IMR-90 (cell line): Measurements from ENCODE around the gene GGA2. TPM values are rescaled to one million over a fixed set of nuclear protein-coding genes. Genes with fewer than 3 reads are reported as not detected.

Experiments used
- ATAC-seq: fragments of 200-7000 bp; cut with Tn5 transposase; 2 replicates; pipeline ENCODE4 v1.9.1; 2020; ENCODE audit warnings: low read depth, mild to moderate bottlenecking, moderate library complexity
- BruUV-seq: library from RNA; stranded (reverse); fragments of 400-500 nt; replicated peaks from 2 replicates; lab custom pipeline; 2021; lab: Mats Ljungman, UMichigan
- CTCF ChIA-PET: fragments of 300-600 bp; formaldehyde crosslinking; extraction: SDS; loops from one replicate; lab custom pipeline; 2021; ENCODE audit warnings: antibody characterized with exemption; lab: Yijun Ruan, JAX
- POLR2A ChIA-PET: fragments of 300-600 bp; sonication (Branson Sonifier 250); formaldehyde crosslinking; loops from one replicate; lab custom pipeline; 2022; ENCODE audit warnings: antibody characterized with exemption; ENCODE audit not compliant: unreplicated experiment; lab: Charles Lee
- DNase-seq: peaks from one replicate; pipeline ENCODE4 v3.0.0; 2013
- H2AFZ ChIP-seq: replicated peaks from 2 replicates; pipeline ENCODE3; 2013; ENCODE audit warnings: low read length, mild to moderate bottlenecking; ENCODE audit not compliant: poor library complexity
- H2AK5ac ChIP-seq: 2 replicates; pipeline ENCODE4 v1.6.1; 2013; ENCODE audit warnings: low read depth, low read length, inconsistent platforms
- H2AK9ac ChIP-seq: replicated peaks from 2 replicates; pipeline ENCODE3; 2013; ENCODE audit warnings: mild to moderate bottlenecking, low read depth, low read length, moderate library complexity; ENCODE audit not compliant: poor library complexity
- H2BK120ac ChIP-seq: 2 replicates; pipeline ENCODE4 v1.6.1; 2013; ENCODE audit warnings: low read depth, low read length, inconsistent platforms
- H2BK15ac ChIP-seq: 3 replicates; pipeline ENCODE4 v1.6.1; 2013; ENCODE audit warnings: low read depth, low read length, inconsistent platforms
- H2BK20ac ChIP-seq: 2 replicates; pipeline ENCODE4 v1.6.1; 2013; ENCODE audit warnings: low read depth, mild to moderate bottlenecking, inconsistent platforms, low read length, moderate library complexity
- H2BK5ac ChIP-seq: 2 replicates; pipeline ENCODE4 v1.6.1; 2013; ENCODE audit warnings: mild to moderate bottlenecking, low read depth, low read length, inconsistent platforms; ENCODE audit not compliant: poor library complexity, severe bottlenecking
- H3K14ac ChIP-seq: replicated peaks from 2 replicates; pipeline ENCODE4 v1.6.1; 2013; ENCODE audit warnings: low read depth, low read length, inconsistent platforms
- H3K18ac ChIP-seq: 2 replicates; pipeline ENCODE4 v1.6.1; 2013; ENCODE audit warnings: low read depth, low read length, control low read depth
- H3K23ac ChIP-seq: 2 replicates; pipeline ENCODE4 v1.6.1; 2013; ENCODE audit warnings: low read depth, low read length, inconsistent platforms
- H3K27ac ChIP-seq: 2 replicates; pipeline ENCODE4 v1.5.1; 2013; ENCODE audit warnings: mild to moderate bottlenecking, control low read depth, low read length; ENCODE audit not compliant: insufficient read depth
- H3K27me3 ChIP-seq: 2 replicates; pipeline ENCODE4 v1.6.1; 2013; ENCODE audit warnings: low read length; ENCODE audit not compliant: control insufficient read depth, insufficient read depth
- H3K36me3 ChIP-seq: 2 replicates; pipeline ENCODE4 v1.6.1; 2013; ENCODE audit warnings: low read length, mixed read lengths; ENCODE audit not compliant: control insufficient read depth, insufficient read depth
- H3K4ac ChIP-seq: 2 replicates; pipeline ENCODE4 v1.6.1; 2013; ENCODE audit warnings: low read depth, low read length, inconsistent platforms
- H3K4me1 ChIP-seq: 2 replicates; pipeline ENCODE4 v1.6.1; 2013; ENCODE audit warnings: low read length, mixed read lengths; ENCODE audit not compliant: control insufficient read depth, insufficient read depth
- H3K4me2 ChIP-seq: 2 replicates; pipeline ENCODE4 v1.6.1; 2013; ENCODE audit warnings: low read depth, mild to moderate bottlenecking, control low read depth, low read length, moderate library complexity
- H3K4me3 ChIP-seq: 2 replicates; pipeline ENCODE4 v1.5.1; 2013; ENCODE audit warnings: low read depth, mild to moderate bottlenecking, control low read depth, low read length, moderate library complexity; ENCODE audit not compliant: insufficient read depth
- H3K56ac ChIP-seq: 2 replicates; pipeline ENCODE4 v1.6.1; 2013; ENCODE audit warnings: low read length, inconsistent platforms; ENCODE audit not compliant: insufficient read depth; ENCODE audit errors: extremely low read depth
- H3K79me1 ChIP-seq, 2 experiments: 2 replicates each; pipeline ENCODE4 v1.6.1; 2013; ENCODE audit warnings: low read length in 2 of 2, inconsistent platforms in 1 of 2, low read depth in 1 of 2
- H3K9ac ChIP-seq: 2 replicates; pipeline ENCODE4 v1.6.1; 2013; ENCODE audit warnings: low read depth, low read length, control low read depth
- H3K9me1 ChIP-seq: 2 replicates; pipeline ENCODE4 v1.6.1; 2013; ENCODE audit warnings: low read length, inconsistent platforms; ENCODE audit not compliant: insufficient read depth
- H3K9me3 ChIP-seq: 2 replicates; pipeline ENCODE4 v1.6.1; 2013; ENCODE audit warnings: low read length; ENCODE audit not compliant: control insufficient read depth, insufficient read depth
- H4K20me1 ChIP-seq: 2 replicates; pipeline ENCODE4 v1.6.1; 2013; ENCODE audit warnings: low read length, inconsistent platforms; ENCODE audit not compliant: insufficient read depth
- H4K5ac ChIP-seq: 2 replicates; pipeline ENCODE4 v1.6.1; 2013; ENCODE audit warnings: mild to moderate bottlenecking, low read depth, low read length, control low read depth
- H4K8ac ChIP-seq, 2 experiments: 2 replicates each; pipeline ENCODE4 v1.6.1; 2013; ENCODE audit warnings: low read depth in 2 of 2, low read length in 2 of 2, control low read depth in 1 of 2, inconsistent platforms in 1 of 2
- H4K91ac ChIP-seq: 2 replicates; pipeline ENCODE4 v1.6.1; 2013; ENCODE audit warnings: low read depth, low read length, inconsistent platforms; ENCODE audit not compliant: insufficient read depth
- BHLHE40 ChIP-seq: fragments of 150-350 bp; IDR thresholded peaks from 2 replicates; pipeline ENCODE4 v1.6.1; 2016; ENCODE audit warnings: mild to moderate bottlenecking, low read depth, low read length
- CEBPB ChIP-seq: IDR thresholded peaks from 2 replicates; pipeline ENCODE4 v1.6.1; 2012; ENCODE audit warnings: low read depth, low read length, improper control_type of control experiment
- CHD1 ChIP-seq: IDR thresholded peaks from 2 replicates; pipeline ENCODE4 v1.6.1; 2012; ENCODE audit warnings: low read depth, low read length, improper control_type of control experiment
- FOS ChIP-seq: fragments of 150-350 bp; IDR thresholded peaks from 2 replicates; pipeline ENCODE4 v1.6.1; 2016; ENCODE audit warnings: low read depth, low read length
- MAZ ChIP-seq: IDR thresholded peaks from 2 replicates; pipeline ENCODE4 v1.6.1; 2012; ENCODE audit warnings: low read depth, mild to moderate bottlenecking, low read length, improper control_type of control experiment, moderate library complexity, borderline replicate concordance
- MXI1 ChIP-seq: IDR thresholded peaks from 2 replicates; pipeline ENCODE4 v1.6.1; 2012; ENCODE audit warnings: low read depth, mild to moderate bottlenecking, low read length, moderate library complexity, borderline replicate concordance
- NFE2L2 ChIP-seq: fragments of 150-350 bp; IDR thresholded peaks from 2 replicates; pipeline ENCODE4 v1.6.1; 2016; ENCODE audit warnings: low read depth, mild to moderate bottlenecking, low read length
- POLR2A ChIP-seq: IDR thresholded peaks from 2 replicates; pipeline ENCODE4 v1.6.1; 2012; ENCODE audit warnings: mild to moderate bottlenecking, low read depth, low read length
- RAD21 ChIP-seq: IDR thresholded peaks from 2 replicates; pipeline ENCODE4 v1.6.1; 2012; ENCODE audit warnings: low read length, improper control_type of control experiment
- RCOR1 ChIP-seq: IDR thresholded peaks from 2 replicates; pipeline ENCODE4 v1.6.1; 2012; ENCODE audit warnings: mild to moderate bottlenecking, low read length, improper control_type of control experiment; ENCODE audit not compliant: insufficient replicate concordance
- RFX5 ChIP-seq: IDR thresholded peaks from 2 replicates; pipeline ENCODE4 v1.8.0; 2012; ENCODE audit warnings: low read depth, mild to moderate bottlenecking, low read length, moderate library complexity
- SMC3 ChIP-seq: fragments of 150-350 bp; IDR thresholded peaks from 2 replicates; pipeline ENCODE4 v1.6.1; 2016; ENCODE audit warnings: low read depth, mild to moderate bottlenecking, antibody characterized with exemption, low read length, moderate library complexity
- USF2 ChIP-seq: fragments of 150-350 bp; IDR thresholded peaks from 2 replicates; pipeline ENCODE4 v1.6.1; 2017; ENCODE audit warnings: mild to moderate bottlenecking, antibody characterized with exemption, low read length, low read depth
- WGBS, 2 experiments: methylation state at CpG; one replicate each; pipeline versions ENCODE4 v1.1.5 to v1.1.7; 2013; ENCODE audit warnings: missing lambda C conversion rate in 2 of 2; ENCODE audit not compliant: insufficient read length in 1 of 2; ENCODE audit errors: extremely low coverage in 2 of 2; 5-methylcytosine and 5-hydroxymethylcytosine counted together
- dilution Hi-C: fragments of 300-500 bp; cut with HindIII; formaldehyde crosslinking; loops from one replicate; pipeline ENCODE4 v1.14.3; 2018; ENCODE audit warnings: low sequenced_read_pairs; ENCODE audit not compliant: unreplicated experiment
- in situ Hi-C: fragments of 300-500 bp; cut with MboI; formaldehyde crosslinking; loops from 3 replicates; pipeline ENCODE4 v1.14.3; 2019; ENCODE audit warnings: low sequenced_read_pairs, inconsistent platforms, mixed read lengths
- intact Hi-C: fragments of 100-400 bp; cut with micrococcal nuclease; formaldehyde crosslinking; loops from 2 replicates; pipeline ENCODE4 v1.10.0; 2022
- polyA plus RNA-seq, 3 experiments: library from polyadenylated mRNA; depleted of rRNA; stranded (reverse); fragments of >200 nt; gene quantifications; 2 replicates each; pipeline ENCODE4 v1.2.3, GENCODE V29; 2012; ENCODE audit warnings: low replicate concordance in 1 of 3
- total RNA-seq: library from RNA; depleted of rRNA; stranded (reverse); fragments of >200 nt; gene quantifications from 2 replicates; pipeline ENCODE4 v1.2.3, GENCODE V29; 2012
- TF ChIP-seq, protein P1 (sequence below): fragments of 150-350 bp; IDR thresholded peaks from 2 replicates; pipeline ENCODE4 v1.6.1; 2016; ENCODE audit warnings: low read depth, mild to moderate bottlenecking, low read length, moderate library complexity, borderline replicate concordance

Gene GGA2
- total and polyA plus RNA-seq, 2 of the 4 experiments (the other 2 are of a cell fraction) = 16.5 to 30.1 TPM

DNA sequence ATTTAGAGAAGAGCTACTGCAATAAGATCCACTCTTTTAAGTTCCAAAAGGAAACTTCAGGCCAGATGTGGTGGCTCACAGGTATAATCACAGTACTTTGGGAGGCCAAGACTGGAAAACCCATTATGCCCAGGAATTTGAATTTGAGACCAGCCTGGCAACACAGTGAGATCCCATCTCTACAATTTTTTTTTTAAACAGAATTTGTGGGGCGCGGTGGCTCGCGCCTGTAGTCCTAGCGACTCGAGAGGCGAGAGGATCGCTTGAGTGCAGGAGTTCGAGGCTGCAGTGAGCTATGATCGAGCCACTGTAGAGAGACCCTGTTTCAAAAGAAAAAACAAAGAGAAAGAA is 58.1 kb downstream of the GGA2 start:
- in situ Hi-C loops = no loop called here
- Histone ChIP-seq H3K4me1 (no peaks in the 10 kb centered on the region), H3K18ac (peak overlapping the region; percentile 91), H3K9me1 (no peaks in the 10 kb centered on the region), H2AFZ (peak overlapping the region; percentile 97), H4K8ac (peak overlapping the region; percentile 93 to 99; a peak in 3 of 4 replicates), H3K14ac (peak overlapping the region; percentile 95), H4K5ac (peak overlapping the region; percentile 96), H3K9me3 (no peaks in the 10 kb centered on the region), H4K20me1 (peaks cover 4% of the 10 kb centered on the region; the same call in 1 of the 2 replicates), H3K56ac (peak overlapping the region; percentile 96), H3K9ac (peak overlapping the region; percentile 99), H4K91ac (peak overlapping the region; percentile 96), H2AK5ac (no peak overlapping the region), H2BK5ac (peak overlapping the region; percentile 97), H3K4ac (peak overlapping the region; percentile 95), H2BK120ac (no peak overlapping the region), H3K36me3 (no peaks in the 10 kb centered on the region), H3K4me3 (peak overlapping the region; percentile 92), H3K27ac (peak overlapping the region; percentile 100), H3K79me1 (peaks cover 32 to 39% of the 10 kb centered on the region in 2 experiments), H3K4me2 (peak overlapping the region; percentile 76), H3K27me3 (no peaks in the 10 kb centered on the region), H2AK9ac (no peak overlapping the region), H2BK15ac (0 out of 3 replicates have a peak overlapping the region, but pooled peaks have one; percentile 81), H3K23ac (peak overlapping the region; percentile 87; the same call in 1 of the 2 replicates), H2BK20ac (no peak overlapping the region)
- DNase-seq = no peak
- CTCF ChIA-PET = interaction anchor here (1.4 kb wide), 1 partner anchor 17 kb away, joined by 3 read pairs; no protein-coding TSS in a partner anchor
- peak; percentile 16 for ATAC-seq
- WGBS, 2 experiments = no CpG with 5 or more reads among the region's 10 CpGs
- no peak for TF ChIP-seq SMC3
- no peak for TF ChIP-seq RAD21
- no peak for TF ChIP-seq FOS
- TF ChIP-seq BHLHE40 = no peak
- TF ChIP-seq USF2 = no peak
- TF ChIP-seq MXI1 = no peak
- no peak for TF ChIP-seq CHD1
- TF ChIP-seq, protein P1, sequence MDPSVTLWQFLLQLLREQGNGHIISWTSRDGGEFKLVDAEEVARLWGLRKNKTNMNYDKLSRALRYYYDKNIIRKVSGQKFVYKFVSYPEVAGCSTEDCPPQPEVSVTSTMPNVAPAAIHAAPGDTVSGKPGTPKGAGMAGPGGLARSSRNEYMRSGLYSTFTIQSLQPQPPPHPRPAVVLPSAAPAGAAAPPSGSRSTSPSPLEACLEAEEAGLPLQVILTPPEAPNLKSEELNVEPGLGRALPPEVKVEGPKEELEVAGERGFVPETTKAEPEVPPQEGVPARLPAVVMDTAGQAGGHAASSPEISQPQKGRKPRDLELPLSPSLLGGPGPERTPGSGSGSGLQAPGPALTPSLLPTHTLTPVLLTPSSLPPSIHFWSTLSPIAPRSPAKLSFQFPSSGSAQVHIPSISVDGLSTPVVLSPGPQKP = no peak
- TF ChIP-seq MAZ = no peak
- no peak for TF ChIP-seq RFX5
- TF ChIP-seq CEBPB = no peak
- no peak for TF ChIP-seq RCOR1
- TF ChIP-seq POLR2A = no peak
- TF ChIP-seq NFE2L2 = no peak
- intact Hi-C loops = no loop called here
- POLR2A ChIA-PET = no interaction called here
- BruUV-seq = no TSS peak
- dilution Hi-C loops = no loop called here
